GM23338 (cell line): ENCODE results near the gene PEA15. TPM values are rescaled to one million over a fixed set of nuclear protein-coding genes. Genes with fewer than 3 reads are reported as not detected.

Experiments used
- ATAC-seq: fragments of 200-7000 bp; cut with Tn5 transposase; 3 replicates; pipeline ENCODE4 v1.9.1; 2020
- DNase-seq: peaks from one replicate; pipeline ENCODE4 v3.0.0-alpha.2; 2015; ENCODE audit warnings: low spot score
- H2AFZ ChIP-seq: fragments of 200-600 bp; sonication (generic); 2 replicates; pipeline ENCODE4 v1.8.0; 2016; ENCODE audit warnings: antibody characterized with exemption, mild to moderate bottlenecking, moderate library complexity
- H3F3A ChIP-seq: fragments of 200-600 bp; sonication (generic); replicated peaks from 2 replicates; pipeline ENCODE4 v1.8.0; 2017; ENCODE audit warnings: antibody characterized with exemption, mixed run types, low read depth
- H3K27ac ChIP-seq: fragments of 200-600 bp; sonication (generic); 2 replicates; pipeline ENCODE4 v1.6.1; 2016; ENCODE audit warnings: low read depth
- H3K27me3 ChIP-seq: fragments of 200-600 bp; sonication (generic); 2 replicates; pipeline ENCODE4 v1.8.0; 2016; ENCODE audit warnings: mild to moderate bottlenecking, mixed run types, moderate library complexity; ENCODE audit not compliant: insufficient read depth
- H3K36me3 ChIP-seq: fragments of 200-600 bp; sonication (generic); 2 replicates; pipeline ENCODE4 v1.8.0; 2016; ENCODE audit warnings: mild to moderate bottlenecking; ENCODE audit not compliant: insufficient read depth
- H3K4me1 ChIP-seq: fragments of 200-600 bp; sonication (generic); 2 replicates; pipeline ENCODE4 v1.8.0; 2016; ENCODE audit warnings: mild to moderate bottlenecking, moderate library complexity; ENCODE audit not compliant: insufficient read depth
- H3K4me2 ChIP-seq: fragments of 200-600 bp; sonication (generic); 2 replicates; pipeline ENCODE4 v1.7.1; 2017; ENCODE audit warnings: mixed run types
- H3K4me3 ChIP-seq: fragments of 200-600 bp; sonication (generic); 2 replicates; pipeline ENCODE4 v1.6.1; 2016; ENCODE audit warnings: mixed run types
- H3K79me2 ChIP-seq: fragments of 200-600 bp; sonication (generic); replicated peaks from 2 replicates; pipeline ENCODE4 v1.8.0; 2017; ENCODE audit warnings: mild to moderate bottlenecking; ENCODE audit not compliant: insufficient read depth
- H3K9me2 ChIP-seq: fragments of 200-600 bp; sonication (generic); 2 replicates; pipeline ENCODE4 v1.8.0; 2017; ENCODE audit not compliant: insufficient read depth
- H4K20me1 ChIP-seq: fragments of 200-600 bp; sonication (generic); replicated peaks from 2 replicates; pipeline ENCODE4 v1.8.0; 2017; ENCODE audit warnings: mild to moderate bottlenecking; ENCODE audit not compliant: insufficient read depth
- H3K27ac Mint-ChIP-seq: 2 replicates; pipeline ENCODE4 v1.8.0; 2020; ENCODE audit warnings: inconsistent platforms, mild to moderate bottlenecking, moderate library complexity, mixed read lengths
- H3K27me3 Mint-ChIP-seq: 3 replicates; pipeline ENCODE4 v1.8.0; 2022; ENCODE audit warnings: low read depth, mild to moderate bottlenecking, moderate library complexity, mixed read lengths, inconsistent platforms; ENCODE audit not compliant: insufficient read depth, poor library complexity
- H3K36me3 Mint-ChIP-seq: 3 replicates; pipeline ENCODE4 v1.8.0; 2021; ENCODE audit warnings: low read depth, mild to moderate bottlenecking, inconsistent platforms, moderate library complexity, mixed read lengths
- H3K4me1 Mint-ChIP-seq: 3 replicates; pipeline ENCODE4 v1.8.0; 2020; ENCODE audit warnings: mild to moderate bottlenecking, inconsistent platforms, mixed read lengths
- H3K4me3 Mint-ChIP-seq: 3 replicates; pipeline ENCODE4 v1.8.0; 2021; ENCODE audit warnings: moderate library complexity, mild to moderate bottlenecking, inconsistent platforms, mixed read lengths
- H3K9me3 Mint-ChIP-seq: 3 replicates; pipeline ENCODE4 v1.8.0; 2020; ENCODE audit warnings: moderate library complexity, mild to moderate bottlenecking, inconsistent platforms, mixed read lengths
- CREB1 ChIP-seq: fragments of 250-450 bp; sonication (Bioruptor Pico); IDR thresholded peaks from 2 replicates; pipeline ENCODE4 v1.5.0; 2020; ENCODE audit warnings: low read depth, mild to moderate bottlenecking, moderate library complexity
- CTCF ChIP-seq, 2 experiments: fragments of 200-600 bp in 1 of 2; sonication (generic) in 1 of 2; conservative IDR thresholded peaks; 2 replicates each; pipeline versions ENCODE4 v1.5.1 to v1.6.1; 2016 to 2017; ENCODE audit warnings: antibody characterized with exemption in 2 of 2, low read depth in 2 of 2, mild to moderate bottlenecking in 2 of 2, moderate library complexity in 1 of 2
- ETS1 ChIP-seq: IDR thresholded peaks from 2 replicates; pipeline ENCODE4 v1.6.1; 2016; ENCODE audit warnings: antibody characterized with exemption
- EZH2 ChIP-seq: fragments of 200-600 bp; sonication (generic); IDR thresholded peaks from one replicate; pipeline ENCODE4 v1.8.0; 2017; ENCODE audit warnings: antibody characterized with exemption, mild to moderate bottlenecking, low read depth; ENCODE audit not compliant: unreplicated experiment
- EZH2phosphoT487 ChIP-seq: fragments of 200-600 bp; sonication (generic); IDR thresholded peaks from one replicate; pipeline ENCODE4 v1.8.1; 2018; ENCODE audit warnings: antibody characterized with exemption; ENCODE audit not compliant: unreplicated experiment
- JUNB ChIP-seq: IDR thresholded peaks from one replicate; pipeline ENCODE4 v1.6.1; 2016; ENCODE audit warnings: antibody characterized with exemption; ENCODE audit not compliant: unreplicated experiment
- POLR2AphosphoS5 ChIP-seq: IDR thresholded peaks from 2 replicates; pipeline ENCODE4 v1.6.1; 2016; ENCODE audit warnings: antibody characterized with exemption, low read depth
- REST ChIP-seq: IDR thresholded peaks from one replicate; pipeline ENCODE4 v1.6.1; 2018; ENCODE audit warnings: antibody characterized with exemption; ENCODE audit not compliant: unreplicated experiment
- STAT1 ChIP-seq: IDR thresholded peaks from one replicate; pipeline ENCODE4 v1.6.1; 2016; ENCODE audit warnings: antibody characterized with exemption; ENCODE audit not compliant: unreplicated experiment
- polyA plus RNA-seq: library from polyadenylated mRNA; unstranded; fragments of >200 nt; fragmentation: Nextera tagmentation; extraction: Ambion mirVana; gene quantifications from 2 replicates; pipeline ENCODE4 v1.2.1, GENCODE V29; 2016
- total RNA-seq: library from RNA; depleted of rRNA; stranded (reverse); fragments of >200 nt; shearing (Covaris generic); gene quantifications from 2 replicates; pipeline ENCODE4 v1.2.3, GENCODE V29; 2014

Gene PEA15
- total and polyA plus RNA-seq, 2 experiments from 2014 or later, result 60.3 to 80.8 TPM

- no peaks in the 10 kb centered on the region for H3K36me3 ChIP-seq
- H2AFZ ChIP-seq, result no peak overlapping the region
- H3K27me3 ChIP-seq, result no peaks in the 10 kb centered on the region
- no peaks in the 10 kb centered on the region for H3F3A ChIP-seq
- no peaks in the 10 kb centered on the region for H4K20me1 ChIP-seq
- no peak overlapping the region for H3K4me3 ChIP-seq
- Mint-ChIP-seq H3K27me3 (peaks cover 9% of the 10 kb centered on the region), H3K4me1 (peaks cover 3% of the 10 kb centered on the region; the same call in 2 of the 3 replicates), H3K27ac (no peak overlapping the region), H3K4me3 (no peak overlapping the region), H3K9me3 (no peaks in the 10 kb centered on the region), H3K36me3 (no peaks in the 10 kb centered on the region)
- ATAC-seq (no peak), DNase-seq (no peak)
- H3K4me1 ChIP-seq, result no peaks in the 10 kb centered on the region; the same call in 1 of the 2 replicates
- 0 out of 2 replicates have a peak, but pooled peaks cover 4% of the 10 kb centered on the region for H3K9me2 ChIP-seq
- no peak overlapping the region for H3K4me2 ChIP-seq
- no peak overlapping the region for H3K27ac ChIP-seq
- no peak for TF ChIP-seq CTCF (conservative IDR thresholded peaks at IDR 0.05; ENCODE audit: low read depth in 2 of 2)
- no peak for TF ChIP-seq REST
- H3K79me2 ChIP-seq, result no peaks in the 10 kb centered on the region
Measured at GRCh38 chr1:160157174-160157573, 48.0 kb upstream of the PEA15 start.

- Mint-ChIP-seq H3K4me3 (no peak overlapping the region), H3K27me3 (peaks cover 9% of the 10 kb centered on the region), H3K27ac (no peak overlapping the region), H3K9me3 (no peaks in the 10 kb centered on the region), H3K4me1 (peaks cover 8% of the 10 kb centered on the region; the same call in 2 of the 3 replicates), H3K36me3 (no peaks in the 10 kb centered on the region)
- Histone ChIP-seq H3K27me3 (no peaks in the 10 kb centered on the region), H3K4me1 (no peaks in the 10 kb centered on the region; the same call in 1 of the 2 replicates), H3K4me2 (no peak overlapping the region), H2AFZ (0 out of 2 replicates have a peak overlapping the region, but pooled peaks have one; percentile 7), H3K79me2 (no peaks in the 10 kb centered on the region), H3F3A (no peaks in the 10 kb centered on the region), H3K36me3 (no peaks in the 10 kb centered on the region), H4K20me1 (no peaks in the 10 kb centered on the region), H3K27ac (no peak overlapping the region), H3K9me2 (0 out of 2 replicates have a peak, but pooled peaks cover 4% of the 10 kb centered on the region), H3K4me3 (no peak overlapping the region)
- no peak for DNase-seq
- TF ChIP-seq EZH2phosphoT487, result no peak
- no peak for TF ChIP-seq EZH2
- no peak for TF ChIP-seq POLR2AphosphoS5
- no peak for TF ChIP-seq REST
- no peak for TF ChIP-seq JUNB
- TF ChIP-seq STAT1, result no peak
- no peak for TF ChIP-seq ETS1
- TF ChIP-seq CREB1 (CRISPR knock-in tag), result no peak
- ATAC-seq, result no peak
Measured at GRCh38 chr1:160158031-160158430, 47.2 kb upstream of the PEA15 start.
